GM10248 (cell line): Measurements from ENCODE around the gene AHSG.
A peak's percentile ranks its signal among the peaks of the same experiment; 100 is the strongest.

Source experiments
- CTCF ChIA-PET: fragments of 300-600 bp; sonication (Branson Sonifier 250); formaldehyde crosslinking; extraction: SDS; loops from one replicate; lab custom pipeline; 2021; ENCODE audit warnings: antibody characterized with exemption; lab: Yijun Ruan, JAX
- POLR2A ChIA-PET: fragments of 350-650 bp; sonication (Branson Sonifier 250); formaldehyde crosslinking; extraction: SDS; loops from one replicate; lab custom pipeline; 2020; ENCODE audit warnings: antibody characterized with exemption; lab: Yijun Ruan, JAX
- DNase-seq: peaks from one replicate; pipeline ENCODE4 v3.0.0; 2012; ENCODE audit errors: extremely low spot score
- CTCF ChIP-seq: IDR thresholded peaks from 2 replicates; pipeline ENCODE4 v1.5.1; 2012; ENCODE audit warnings: mild to moderate bottlenecking, low read depth; ENCODE audit errors: extremely low read depth, missing control alignments, control extremely low read depth

AHSG gene

GRCh38 chr3:186651678-186652215 lies 38.9 kb downstream of the AHSG start:
- ChIA-PET CTCF (interaction anchor here (1.1 to 2.2 kb wide), 2 partner anchors 8 to 35 kb away, joined by 3 to 15 read pairs; no protein-coding TSS in a partner anchor), POLR2A (no interaction called here)
- DNase-seq, result no peak
- no peak for TF ChIP-seq CTCF

GRCh38 chr3:186653080-186653707 lies 40.3 kb downstream of the AHSG start:
- ChIA-PET CTCF (interaction anchor here (1.3 to 2.2 kb wide), 3 partner anchors 10 to 36 kb away, joined by 4 to 15 read pairs (median 4); no protein-coding TSS in a partner anchor), POLR2A (interaction anchor here (0.8 kb wide), 1 partner anchor 10 kb away, joined by 3 read pairs; no protein-coding TSS in a partner anchor)
- DNase-seq, result peak; percentile 73
- TF ChIP-seq CTCF, result no peak

- no peak for TF ChIP-seq CTCF
- DNase-seq, result no peak
- ChIA-PET POLR2A (no interaction called here), CTCF (interaction anchor here (1.4 to 2.2 kb wide), 3 partner anchors 10 to 38 kb away, joined by 4 to 15 read pairs (median 4); no protein-coding TSS in a partner anchor)
Measured at GRCh38 chr3:186653984-186654383, 41.1 kb downstream of the AHSG start.

GRCh38 chr3:186663361-186664118 lies 50.7 kb downstream of the AHSG start:
- POLR2A ChIA-PET, result no interaction called here
- CTCF ChIA-PET, result no interaction called here
- TF ChIP-seq CTCF, result no peak
- DNase-seq, result no peak

GRCh38 chr3:186664119-186664495 lies 51.2 kb downstream of the AHSG start:
- no peak for DNase-seq
- CTCF ChIA-PET, result no interaction called here
- no peak for TF ChIP-seq CTCF
- POLR2A ChIA-PET, result no interaction called here

- no peak for TF ChIP-seq CTCF
- CTCF ChIA-PET, result no interaction called here
- DNase-seq, result no peak
- POLR2A ChIA-PET, result no interaction called here
Measured at GRCh38 chr3:186664506-186664905, 51.6 kb downstream of the AHSG start.
